Raji (cell line): ENCODE data around the gene KCNMB4.

Experiments
- POLR2A ChIP-seq: IDR thresholded peaks from 2 replicates; pipeline ENCODE4 v1.6.1; 2011; ENCODE audit warnings: low read depth, low read length, control low read depth; ENCODE audit not compliant: insufficient read depth

The KCNMB4 gene

GRCh38 chr12:70360218-70360617 is 5.9 kb upstream of the KCNMB4 start:
- no peak for TF ChIP-seq POLR2A

GRCh38 chr12:70364695-70365397 is 1.2 kb upstream of the KCNMB4 start:
- TF ChIP-seq POLR2A, result no peak

DNA sequence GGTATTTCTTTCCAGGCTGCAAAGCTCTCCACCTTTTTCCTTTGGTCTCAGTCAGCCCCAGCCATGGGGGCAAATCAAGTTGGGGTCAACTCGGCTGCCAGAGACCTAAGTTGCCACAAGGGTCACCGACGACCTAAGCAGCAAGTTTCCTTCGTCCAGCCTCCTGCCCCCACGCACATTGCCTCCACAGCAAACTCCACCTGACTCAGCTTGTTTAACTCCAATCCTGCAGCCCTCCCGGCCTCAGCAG is 767 bp upstream of the KCNMB4 start:
- TF ChIP-seq POLR2A, result no peak

DNA sequence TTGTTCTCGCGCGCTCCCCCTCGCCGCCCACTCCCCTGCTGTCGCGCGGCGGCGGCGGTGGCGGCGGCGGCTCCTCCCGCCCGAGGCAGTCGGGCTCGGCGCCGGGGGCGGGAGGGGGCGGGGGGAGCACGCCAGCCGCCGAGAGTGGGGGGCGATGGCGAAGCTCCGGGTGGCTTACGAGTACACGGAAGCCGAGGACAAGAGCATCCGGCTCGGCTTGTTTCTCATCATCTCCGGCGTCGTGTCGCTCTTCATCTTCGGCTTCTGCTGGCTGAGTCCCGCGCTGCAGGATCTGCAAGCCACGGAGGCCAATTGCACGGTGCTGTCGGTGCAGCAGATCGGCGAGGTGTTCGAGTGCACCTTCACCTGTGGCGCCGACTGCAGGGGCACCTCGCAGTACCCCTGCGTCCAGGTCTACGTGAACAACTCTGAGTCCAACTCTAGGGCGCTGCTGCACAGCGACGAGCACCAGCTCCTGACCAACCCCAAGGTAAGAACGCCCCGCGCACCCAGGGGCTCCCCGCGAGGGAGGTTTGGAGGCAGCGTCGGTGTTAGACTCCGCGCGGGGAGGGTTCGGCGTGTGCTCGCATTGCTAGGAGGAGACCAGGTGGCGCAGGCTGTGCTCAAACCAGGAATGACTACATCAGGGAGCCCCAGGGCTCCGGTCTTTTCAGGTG is 629 bp downstream of the KCNMB4 start:
- TF ChIP-seq POLR2A, result peak; percentile 65

- no peak for TF ChIP-seq POLR2A
Observed at GRCh38 chr12:70367258-70368141, 1.4 kb downstream of the KCNMB4 start.

DNA sequence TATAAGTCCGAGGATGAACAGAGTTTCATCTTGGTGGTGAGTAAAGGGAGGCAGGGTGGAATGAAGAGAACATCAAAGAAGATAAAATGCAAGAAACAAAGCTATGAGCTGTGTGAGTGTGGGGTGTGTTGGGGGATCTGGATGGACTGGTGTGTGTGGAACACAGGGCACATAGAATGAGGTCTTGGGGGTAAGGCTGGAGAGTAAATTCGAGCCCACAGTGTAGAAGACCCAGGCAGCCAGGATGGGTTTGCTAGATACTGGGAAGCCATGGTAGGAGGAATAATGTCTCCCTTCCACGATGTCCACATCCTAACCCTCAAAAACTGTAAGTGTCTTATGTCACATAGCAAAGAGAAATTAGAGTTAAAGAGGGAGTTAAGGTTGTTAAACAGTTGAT is 6.8 kb downstream of the KCNMB4 start:
- no peak for TF ChIP-seq POLR2A

DNA sequence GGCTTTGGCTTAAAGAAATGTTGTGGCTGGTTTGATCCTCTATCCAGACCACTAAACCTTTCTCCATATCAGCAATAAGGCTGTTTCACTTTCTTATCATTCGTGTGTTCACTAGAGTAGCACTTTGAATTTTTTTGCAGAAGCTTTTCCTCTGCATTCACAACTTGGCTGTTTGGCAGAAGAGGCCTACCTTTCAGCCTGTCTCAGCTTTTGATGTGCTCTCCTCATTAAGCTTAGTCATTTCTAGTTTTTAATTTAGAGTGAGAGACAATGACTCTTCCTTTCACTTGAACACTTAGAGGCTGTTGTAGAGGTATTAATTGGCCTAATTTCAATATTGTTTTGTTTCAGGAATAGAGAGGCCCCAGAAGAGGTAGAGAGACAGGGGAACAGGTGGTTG is 13.8 kb downstream of the KCNMB4 start:
- TF ChIP-seq POLR2A, result no peak

GRCh38 chr12:70383484-70383883 is 17.4 kb downstream of the KCNMB4 start:
- no peak for TF ChIP-seq POLR2A

GRCh38 chr12:70383886-70384285 is 17.8 kb downstream of the KCNMB4 start:
- no peak for TF ChIP-seq POLR2A

- no peak for TF ChIP-seq POLR2A
Observed at GRCh38 chr12:70386771-70387170, 20.7 kb downstream of the KCNMB4 start.

DNA sequence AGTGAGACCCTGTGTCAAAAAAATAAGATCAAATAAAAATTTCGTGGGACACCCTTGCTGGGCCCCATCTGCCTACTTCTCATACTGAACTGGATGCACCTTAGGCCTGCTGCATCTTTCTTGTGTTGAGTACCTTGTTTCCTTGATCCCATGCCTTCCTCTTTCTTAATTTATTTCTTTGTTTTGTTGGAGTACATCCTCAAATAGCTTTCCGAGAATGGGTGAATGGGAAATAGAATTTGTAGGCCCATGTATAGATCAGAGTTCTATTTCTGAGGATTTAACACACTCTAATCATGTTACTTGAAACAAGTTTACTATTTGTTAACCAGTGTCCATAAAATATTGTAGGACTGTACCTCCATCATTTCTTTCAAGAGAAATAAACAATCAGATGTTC is 23.6 kb downstream of the KCNMB4 start:
- TF ChIP-seq POLR2A, result no peak

GRCh38 chr12:70393787-70394499 is 27.9 kb downstream of the KCNMB4 start:
- no peak for TF ChIP-seq POLR2A

- TF ChIP-seq POLR2A, result no peak
Observed at GRCh38 chr12:70398002-70398401, 31.9 kb downstream of the KCNMB4 start.

DNA sequence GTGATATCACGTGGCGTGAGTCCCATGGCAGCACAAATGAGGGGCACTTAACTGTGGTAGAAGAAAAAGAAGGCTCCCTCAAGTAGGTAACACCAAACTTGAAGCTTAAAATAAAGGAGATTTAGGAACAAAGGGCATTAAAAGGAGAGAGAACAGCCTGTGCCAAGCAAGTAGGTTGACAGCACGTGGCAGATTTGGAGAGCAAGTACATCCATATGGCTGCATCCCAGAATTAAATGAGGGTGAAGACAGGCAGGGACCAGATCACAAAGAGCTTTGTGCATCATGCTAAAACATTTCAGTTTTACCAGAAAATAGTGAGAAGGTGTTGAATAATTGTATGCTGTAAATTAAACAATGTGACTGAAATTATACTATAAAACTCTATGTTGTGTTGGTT is 32.8 kb downstream of the KCNMB4 start:
- no peak for TF ChIP-seq POLR2A

DNA sequence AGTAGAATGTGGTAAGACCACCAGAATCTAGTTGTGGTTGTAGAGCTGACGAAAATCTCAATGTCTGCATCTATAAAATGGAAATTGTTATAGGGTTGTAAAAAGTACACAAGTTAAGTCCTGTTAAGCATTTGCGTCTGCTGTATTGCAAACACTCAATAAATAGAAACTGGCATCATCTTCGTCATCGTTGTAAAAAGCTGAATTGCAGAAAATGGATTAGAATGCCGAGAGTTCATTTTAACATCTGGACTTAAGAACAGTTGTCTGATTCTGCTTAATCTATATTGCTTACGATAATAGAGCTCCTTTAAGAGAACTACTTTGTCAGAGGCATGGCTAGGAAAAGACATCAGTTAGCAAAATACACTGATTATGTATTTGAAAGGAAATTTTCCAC is 33.2 kb downstream of the KCNMB4 start:
- no peak for TF ChIP-seq POLR2A
